Measurements from ENCODE around the gene PLAAT3. TPM values are rescaled to one million over a fixed set of nuclear protein-coding genes. Genes with fewer than 3 reads are reported as not detected.

Gene PLAAT3
- polyA plus RNA-seq, 4 donors, result 13.5 to 20.8 (median 14.7) TPM

Other genes starting within 250 kb of the PLAAT3 start
- gene SLC22A9, start 244.6 kb downstream of the PLAAT3 start, polyA plus RNA-seq (ENCODE audit: insufficient read length in 4 of 4), result under 1 TPM in 1 of 4 donors, not detected in 3; 0.97 TPM
- under 1 TPM; 0.24 to 0.99 (median 0.64) TPM for gene PLAAT5, start 123.3 kb downstream of the PLAAT3 start, polyA plus RNA-seq (ENCODE audit: insufficient read length in 4 of 4)
- gene LGALS12, start 108.3 kb downstream of the PLAAT3 start, polyA plus RNA-seq (ENCODE audit: insufficient read length in 4 of 4), result under 1 TPM; 0.14 to 0.29 (median 0.27) TPM
- 10 to 100 TPM in 3 of 4 donors, 1 to 10 TPM in 1; 8.5 to 14.7 (median 11.4) TPM for gene PLAAT4, start 77.6 kb downstream of the PLAAT3 start, polyA plus RNA-seq (ENCODE audit: insufficient read length in 4 of 4)
- gene PLAAT2, start 51.1 kb downstream of the PLAAT3 start, polyA plus RNA-seq (ENCODE audit: insufficient read length in 4 of 4), result under 1 TPM in 3 of 4 donors, not detected in 1; 0.27 to 0.76 (median 0.37) TPM
- gene ATL3, start 56.9 kb upstream of the PLAAT3 start, polyA plus RNA-seq (ENCODE audit: insufficient read length in 4 of 4), result 10 to 100 TPM; 15.2 to 20.0 (median 17.0) TPM
- 100 to 1,000 TPM; 154 to 172 (median 168) TPM for gene RTN3, start 67.1 kb upstream of the PLAAT3 start, polyA plus RNA-seq (ENCODE audit: insufficient read length in 4 of 4)
- gene ZFTA, start 154.3 kb upstream of the PLAAT3 start, polyA plus RNA-seq (ENCODE audit: insufficient read length in 4 of 4), result 10 to 100 TPM; 43.3 to 54.8 (median 48.7) TPM
- gene SPINDOC, start 199.0 kb upstream of the PLAAT3 start, polyA plus RNA-seq (ENCODE audit: insufficient read length in 4 of 4), result 10 to 100 TPM; 23.4 to 46.3 (median 37.1) TPM
- 10 to 100 TPM; 30.4 to 40.4 (median 35.7) TPM for gene MARK2, start 224.7 kb upstream of the PLAAT3 start, polyA plus RNA-seq (ENCODE audit: insufficient read length in 4 of 4)

Data from left renal cortex interstitium (tissue), 4 donors.